OCI-LY7 (cell line): ENCODE measurements around the gene EIF2S3. TPM values are rescaled to one million over a fixed set of nuclear protein-coding genes. Genes with fewer than 3 reads are reported as not detected.
"Not testable (repeated sequence)": the region's sequence is repeated elsewhere in the genome, so short reads cannot be mapped to it uniquely, and the experiment has no call there.

Experiments
- BruUV-seq: library from RNA; stranded (reverse); fragments of 400-500 nt; replicated peaks from 2 replicates; lab custom pipeline; 2021; lab: Mats Ljungman, UMichigan
- CTCF ChIA-PET: fragments of 300-600 bp; sonication (Branson Sonifier 250); formaldehyde crosslinking; loops from one replicate; lab custom pipeline; 2022; ENCODE audit warnings: antibody characterized with exemption; ENCODE audit not compliant: unreplicated experiment; lab: Charles Lee
- POLR2A ChIA-PET: fragments of 300-600 bp; sonication (Branson Sonifier 250); formaldehyde crosslinking; loops from one replicate; lab custom pipeline; 2022; ENCODE audit warnings: antibody characterized with exemption; lab: Charles Lee
- DNase-seq: peaks from one replicate; pipeline ENCODE4 v3.0.0-alpha.2; 2015; ENCODE audit warnings: low spot score
- H2AFZ ChIP-seq: fragments of 200-600 bp; sonication (generic), shearing (Covaris generic); 2 replicates; pipeline ENCODE4 v1.6.1; 2014; ENCODE audit warnings: mild to moderate bottlenecking, antibody characterized with exemption, low read length, moderate library complexity
- H3K27ac ChIP-seq: fragments of 200-600 bp; sonication (generic); 2 replicates; pipeline ENCODE4 v1.5.1; 2014; ENCODE audit warnings: mixed run types, low read depth, mild to moderate bottlenecking, moderate library complexity, low read length, inconsistent platforms; ENCODE audit not compliant: poor library complexity, severe bottlenecking
- H3K36me3 ChIP-seq: fragments of 200-600 bp; sonication (generic); 2 replicates; pipeline ENCODE4 v1.6.1; 2014; ENCODE audit warnings: mild to moderate bottlenecking, antibody characterized with exemption, low read length, moderate library complexity, mixed read lengths; ENCODE audit not compliant: insufficient read depth
- H3K4me1 ChIP-seq: fragments of 200-600 bp; sonication (generic); 2 replicates; pipeline ENCODE4 v1.5.1; 2014; ENCODE audit warnings: mild to moderate bottlenecking, low read length; ENCODE audit not compliant: insufficient read depth, poor library complexity, severe bottlenecking
- H3K4me2 ChIP-seq: fragments of 200-600 bp; sonication (generic); 2 replicates; pipeline ENCODE4 v1.6.1; 2014; ENCODE audit warnings: mild to moderate bottlenecking, low read length
- H3K4me3 ChIP-seq: fragments of 200-600 bp; sonication (generic); 2 replicates; pipeline ENCODE4 v1.5.1; 2014; ENCODE audit warnings: mild to moderate bottlenecking, low read depth, low read length; ENCODE audit not compliant: poor library complexity, severe bottlenecking
- H3K79me2 ChIP-seq: fragments of 200-600 bp; sonication (generic); 2 replicates; pipeline ENCODE4 v1.6.1; 2016; ENCODE audit warnings: low read depth, mild to moderate bottlenecking, low read length, moderate library complexity, mixed read lengths; ENCODE audit not compliant: insufficient read depth
- H3K9me2 ChIP-seq: fragments of 200-600 bp; sonication (generic); 2 replicates; pipeline ENCODE4 v1.6.1; 2016; ENCODE audit warnings: mild to moderate bottlenecking, low read length, mixed read lengths; ENCODE audit not compliant: insufficient read depth
- H3K9me3 ChIP-seq: fragments of 200-600 bp; sonication (generic); 2 replicates; pipeline ENCODE4 v1.6.1; 2014; ENCODE audit warnings: mild to moderate bottlenecking, mixed run types, low read length, mixed read lengths
- H4K20me1 ChIP-seq: fragments of 200-600 bp; sonication (generic); 2 replicates; pipeline ENCODE4 v1.6.1; 2014; ENCODE audit warnings: mild to moderate bottlenecking, antibody characterized with exemption, low read length, moderate library complexity, mixed read lengths; ENCODE audit not compliant: insufficient read depth
- EZH2phosphoT487 ChIP-seq: fragments of 200-600 bp; sonication (generic); IDR thresholded peaks from 2 replicates; pipeline ENCODE4 v1.6.1; 2018; ENCODE audit warnings: low read depth, borderline replicate concordance, mild to moderate bottlenecking, mixed run types, antibody characterized with exemption, low read length, moderate library complexity, mixed read lengths
- intact Hi-C: fragments of 100-400 bp; cut with micrococcal nuclease; formaldehyde crosslinking; loops from one replicate; pipeline ENCODE4 v1.10.0; 2022; ENCODE audit not compliant: unreplicated experiment
- total RNA-seq, 2 experiments: library from RNA; depleted of rRNA in 1 of 2; stranded (reverse); fragments of >200 nt in 1 of 2; shearing (Covaris generic) in 1 of 2; gene quantifications; 2 replicates each; pipeline ENCODE4 v1.2.3, GENCODE V29; 2014 to 2022
- TF ChIP-seq, protein P1 (sequence below): fragments of 200-600 bp; sonication (generic); conservative IDR thresholded peaks from 2 replicates; pipeline ENCODE4 v1.5.1; 2014; ENCODE audit warnings: mild to moderate bottlenecking, antibody characterized with exemption, low read length, moderate library complexity, mixed read lengths

Gene EIF2S3
- total RNA-seq, 2 experiments from 2014 or later, result 243 to 405 TPM

DNA sequence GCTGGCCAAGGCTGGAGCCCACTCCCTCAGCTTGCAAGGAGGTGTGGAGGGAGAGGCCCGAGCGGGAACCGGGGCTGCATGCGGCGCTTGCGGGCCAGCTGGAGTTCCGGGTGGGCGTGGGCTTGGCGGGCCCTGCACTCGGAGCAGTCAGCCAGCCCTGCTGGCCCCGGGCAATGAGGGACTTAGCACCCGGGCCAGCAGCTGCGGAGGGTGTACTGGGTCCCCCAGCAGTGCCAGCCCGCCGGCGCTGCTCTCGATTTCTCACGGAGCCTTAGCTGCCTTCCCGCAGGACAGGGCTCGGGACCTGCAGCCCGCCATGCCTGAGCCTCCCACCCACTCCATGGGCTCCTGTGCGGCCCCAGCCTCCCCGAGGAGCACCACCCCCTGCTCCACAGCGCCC lies 5.1 kb upstream of the EIF2S3 start:
- H2AFZ ChIP-seq, H3K79me2 ChIP-seq, H3K4me2 ChIP-seq, H3K27ac ChIP-seq, intact Hi-C loops, H3K9me2 ChIP-seq, H3K9me3 ChIP-seq, H3K4me1 ChIP-seq, H4K20me1 ChIP-seq, H3K36me3 ChIP-seq, BruUV-seq, CTCF ChIA-PET, DNase-seq, H3K4me3 ChIP-seq: not testable (repeated sequence)
- POLR2A ChIA-PET, result interaction anchor here (0.6 kb wide), 1 partner anchor 193 kb away, joined by 4 read pairs; no protein-coding TSS in a partner anchor

DNA sequence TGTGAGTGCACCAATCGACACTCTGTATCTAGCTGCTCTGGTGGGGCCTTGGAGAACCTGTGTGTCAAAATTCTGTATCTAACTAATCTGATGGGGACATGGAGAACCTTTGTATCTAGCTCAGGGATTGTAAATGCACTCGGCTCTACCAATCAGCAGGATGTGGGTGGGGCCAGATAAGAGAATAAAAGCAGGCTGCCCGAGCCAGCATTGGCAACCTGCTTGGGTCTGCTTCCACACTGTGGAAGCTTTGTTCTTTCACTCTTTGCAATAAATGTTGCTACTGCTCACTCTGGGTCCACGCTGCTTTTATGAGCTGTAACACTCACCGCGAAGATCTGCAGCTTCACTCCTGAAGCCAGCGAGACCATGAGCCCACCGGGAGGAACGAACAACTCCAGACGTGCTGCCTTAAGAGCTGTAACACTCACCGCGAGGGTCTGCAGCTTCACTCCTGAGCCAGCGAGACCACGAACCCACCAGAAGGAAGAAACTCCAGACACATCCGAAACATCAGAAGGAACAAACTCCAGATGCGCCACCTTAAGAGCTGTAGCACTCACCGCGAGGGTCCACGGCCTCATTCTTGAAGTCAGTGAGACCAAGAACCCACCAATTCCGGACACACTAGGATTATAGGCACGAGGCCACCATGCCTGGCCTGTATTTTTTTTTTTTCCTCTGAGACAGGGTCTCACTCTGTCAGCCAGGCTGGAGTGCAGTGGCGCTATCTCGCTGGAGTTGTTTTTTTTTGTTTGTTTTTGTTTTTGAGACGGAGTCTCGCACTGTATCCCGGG lies 4.0 kb upstream of the EIF2S3 start:
- H3K9me2 ChIP-seq, DNase-seq, H2AFZ ChIP-seq, H3K36me3 ChIP-seq, H3K4me1 ChIP-seq, H3K79me2 ChIP-seq, H3K4me2 ChIP-seq, H3K27ac ChIP-seq, BruUV-seq, CTCF ChIA-PET, intact Hi-C loops, H3K4me3 ChIP-seq, H3K9me3 ChIP-seq, H4K20me1 ChIP-seq: not testable (repeated sequence)
- POLR2A ChIA-PET, result interaction anchor here (0.6 kb wide), 1 partner anchor 192 kb away, joined by 4 read pairs; no protein-coding TSS in a partner anchor

DNA sequence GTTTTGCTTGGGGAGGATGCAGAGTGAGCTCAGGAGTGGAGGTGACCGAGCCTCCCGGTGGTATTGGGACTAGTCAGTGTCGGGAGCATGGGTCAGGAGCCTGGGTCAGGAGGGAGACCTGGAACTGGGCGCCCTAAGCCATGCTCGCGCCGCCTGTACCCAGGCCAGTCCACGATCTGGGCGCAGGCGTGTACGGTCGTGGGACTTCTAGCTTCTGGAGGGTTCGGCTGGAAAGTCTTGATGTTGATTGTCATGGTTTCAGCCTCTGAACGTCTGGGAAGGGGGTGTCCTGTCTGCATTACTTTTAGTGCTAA lies 244 bp downstream of the EIF2S3 start:
- POLR2A ChIA-PET, result interaction anchor here (0.6 to 3.5 kb wide), 13 partner anchors 9 to 644 kb away, joined by 3 to 26 read pairs (median 4); partner anchors contain the start of gene KLHL15
- Histone ChIP-seq H3K4me3 (no peak overlapping the region), H3K4me1 (peaks cover 11% of the 10 kb centered on the region), H3K27ac (no peak overlapping the region), H3K9me3 (no peaks in the 10 kb centered on the region), H3K36me3 (peaks cover 28% of the 10 kb centered on the region), H2AFZ (no peak overlapping the region; the same call in 1 of the 2 replicates), H3K4me2 (no peak overlapping the region), H3K9me2 (no peaks in the 10 kb centered on the region), H3K79me2 (peaks cover 15% of the 10 kb centered on the region; the same call in 1 of the 2 replicates), H4K20me1 (peaks cover 6% of the 10 kb centered on the region)
- CTCF ChIA-PET, result no interaction called here
- intact Hi-C loops, result loop anchor here (2.0 kb wide), 1 partner anchor 272 kb away; the partner anchor contains the start of gene SAT1
- TF ChIP-seq, protein P1, sequence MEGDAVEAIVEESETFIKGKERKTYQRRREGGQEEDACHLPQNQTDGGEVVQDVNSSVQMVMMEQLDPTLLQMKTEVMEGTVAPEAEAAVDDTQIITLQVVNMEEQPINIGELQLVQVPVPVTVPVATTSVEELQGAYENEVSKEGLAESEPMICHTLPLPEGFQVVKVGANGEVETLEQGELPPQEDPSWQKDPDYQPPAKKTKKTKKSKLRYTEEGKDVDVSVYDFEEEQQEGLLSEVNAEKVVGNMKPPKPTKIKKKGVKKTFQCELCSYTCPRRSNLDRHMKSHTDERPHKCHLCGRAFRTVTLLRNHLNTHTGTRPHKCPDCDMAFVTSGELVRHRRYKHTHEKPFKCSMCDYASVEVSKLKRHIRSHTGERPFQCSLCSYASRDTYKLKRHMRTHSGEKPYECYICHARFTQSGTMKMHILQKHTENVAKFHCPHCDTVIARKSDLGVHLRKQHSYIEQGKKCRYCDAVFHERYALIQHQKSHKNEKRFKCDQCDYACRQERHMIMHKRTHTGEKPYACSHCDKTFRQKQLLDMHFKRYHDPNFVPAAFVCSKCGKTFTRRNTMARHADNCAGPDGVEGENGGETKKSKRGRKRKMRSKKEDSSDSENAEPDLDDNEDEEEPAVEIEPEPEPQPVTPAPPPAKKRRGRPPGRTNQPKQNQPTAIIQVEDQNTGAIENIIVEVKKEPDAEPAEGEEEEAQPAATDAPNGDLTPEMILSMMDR, result no peak
- TF ChIP-seq EZH2phosphoT487, result no peak
- no peak for DNase-seq
- no TSS peak for BruUV-seq
